ENCODE data around the gene KCNQ1. TPM values are rescaled to one million over a fixed set of nuclear protein-coding genes. Genes with fewer than 3 reads are reported as not detected.

Gene KCNQ1
- polyA plus RNA-seq, 2 donors: 0.31 to 0.52 TPM

- Histone ChIP-seq H3K4me3 (ENCODE audit: low read depth in 1 of 2, low read length in 2 of 2) (no peak overlapping the region), H3K27me3 (ENCODE audit: control insufficient read depth in 1 of 2, insufficient read depth in 2 of 2, low read length in 2 of 2) (no peaks in the 10 kb centered on the region), H3K4me1 (ENCODE audit: control insufficient read depth in 2 of 2, insufficient read depth in 2 of 2, low read length in 1 of 2) (peaks cover 3 to 19% of the 10 kb centered on the region in 2 donors), H3K27ac (ENCODE audit: low read depth in 2 of 2, low read length in 1 of 2) (peak overlapping the region; percentile 49 to 93), H3K9me3 (ENCODE audit: control insufficient read depth in 2 of 2, insufficient read depth in 1 of 2, low read depth in 1 of 2, low read length in 1 of 2) (peaks cover 0 to 2% of the 10 kb centered on the region in 2 donors), H3K36me3 (ENCODE audit: control insufficient read depth in 2 of 2, insufficient read depth in 2 of 2, low read length in 1 of 2) (no peaks in the 10 kb centered on the region)
- WGBS, 2 donors: 56 to 67% methylated on average over 23 of the region's 23 CpGs
These were observed 335.4 kb downstream of the KCNQ1 start for GRCh38 chr11:2779981-2780849.

GRCh38 chr11:2780850-2781407, 336.1 kb downstream of the KCNQ1 start:
- Histone ChIP-seq H3K27me3 (ENCODE audit: control insufficient read depth in 1 of 2, insufficient read depth in 2 of 2, low read length in 2 of 2) (no peaks in the 10 kb centered on the region), H3K4me1 (ENCODE audit: control insufficient read depth in 2 of 2, insufficient read depth in 2 of 2, low read length in 1 of 2) (peaks cover 3 to 18% of the 10 kb centered on the region in 2 donors), H3K36me3 (ENCODE audit: control insufficient read depth in 2 of 2, insufficient read depth in 2 of 2, low read length in 1 of 2) (no peaks in the 10 kb centered on the region), H3K27ac (ENCODE audit: low read depth in 2 of 2, low read length in 1 of 2) (peak overlapping the region in 1 of 2 donors; percentile 57), H3K9me3 (ENCODE audit: control insufficient read depth in 2 of 2, insufficient read depth in 1 of 2, low read depth in 1 of 2, low read length in 1 of 2) (peaks cover 0 to 2% of the 10 kb centered on the region in 2 donors), H3K4me3 (ENCODE audit: low read depth in 1 of 2, low read length in 2 of 2) (no peak overlapping the region)
- WGBS, 2 donors: 66 to 72% methylated on average over 9 of the region's 9 CpGs

GRCh38 chr11:2781408-2782274, 336.8 kb downstream of the KCNQ1 start:
- H3K27me3 ChIP-seq (ENCODE audit: control insufficient read depth in 1 of 2, insufficient read depth in 2 of 2, low read length in 2 of 2): no peaks in the 10 kb centered on the region

GRCh38 chr11:2782769-2783168, 338.0 kb downstream of the KCNQ1 start:
- Histone ChIP-seq H3K27me3 (ENCODE audit: control insufficient read depth in 1 of 2, insufficient read depth in 2 of 2, low read length in 2 of 2) (no peaks in the 10 kb centered on the region), H3K27ac (ENCODE audit: low read depth in 2 of 2, low read length in 1 of 2) (no peak overlapping the region), H3K4me3 (ENCODE audit: low read depth in 1 of 2, low read length in 2 of 2) (no peak overlapping the region), H3K9me3 (ENCODE audit: control insufficient read depth in 2 of 2, insufficient read depth in 1 of 2, low read depth in 1 of 2, low read length in 1 of 2) (peaks cover 0 to 2% of the 10 kb centered on the region in 2 donors), H3K36me3 (ENCODE audit: control insufficient read depth in 2 of 2, insufficient read depth in 2 of 2, low read length in 1 of 2) (no peaks in the 10 kb centered on the region), H3K4me1 (ENCODE audit: control insufficient read depth in 2 of 2, insufficient read depth in 2 of 2, low read length in 1 of 2) (peaks cover 3 to 15% of the 10 kb centered on the region in 2 donors)
- 82 to 83% methylated on average over 2 of the region's 2 CpGs for WGBS, 2 donors

More at GRCh38 chr11:2781408-2782274, 336.8 kb downstream of the KCNQ1 start:
- H3K9me3 ChIP-seq (ENCODE audit: control insufficient read depth in 2 of 2, insufficient read depth in 1 of 2, low read depth in 1 of 2, low read length in 1 of 2): peaks cover 0 to 2% of the 10 kb centered on the region in 2 donors
- 70 to 77% methylated on average over 19 of the region's 19 CpGs for WGBS, 2 donors
- H3K4me3 ChIP-seq (ENCODE audit: low read depth in 1 of 2, low read length in 2 of 2): no peak overlapping the region
- peaks cover 3 to 18% of the 10 kb centered on the region in 2 donors for H3K4me1 ChIP-seq (ENCODE audit: control insufficient read depth in 2 of 2, insufficient read depth in 2 of 2, low read length in 1 of 2)
- no peaks in the 10 kb centered on the region for H3K36me3 ChIP-seq (ENCODE audit: control insufficient read depth in 2 of 2, insufficient read depth in 2 of 2, low read length in 1 of 2)
- H3K27ac ChIP-seq (ENCODE audit: low read depth in 2 of 2, low read length in 1 of 2): peak overlapping the region in 1 of 2 donors; percentile 42

- Histone ChIP-seq H3K9me3 (ENCODE audit: control insufficient read depth in 2 of 2, insufficient read depth in 1 of 2, low read depth in 1 of 2, low read length in 1 of 2) (peaks cover 0 to 2% of the 10 kb centered on the region in 2 donors), H3K36me3 (ENCODE audit: control insufficient read depth in 2 of 2, insufficient read depth in 2 of 2, low read length in 1 of 2) (no peaks in the 10 kb centered on the region), H3K4me1 (ENCODE audit: control insufficient read depth in 2 of 2, insufficient read depth in 2 of 2, low read length in 1 of 2) (peaks cover 3 to 9% of the 10 kb centered on the region in 2 donors), H3K27ac (ENCODE audit: low read depth in 2 of 2, low read length in 1 of 2) (no peak overlapping the region), H3K4me3 (ENCODE audit: low read depth in 1 of 2, low read length in 2 of 2) (no peak overlapping the region), H3K27me3 (ENCODE audit: control insufficient read depth in 1 of 2, insufficient read depth in 2 of 2, low read length in 2 of 2) (no peaks in the 10 kb centered on the region)
These were observed 338.8 kb downstream of the KCNQ1 start for GRCh38 chr11:2783536-2784082.

- no peak overlapping the region for H3K27ac ChIP-seq (ENCODE audit: low read depth in 2 of 2, low read length in 1 of 2)
- H3K9me3 ChIP-seq (ENCODE audit: control insufficient read depth in 2 of 2, insufficient read depth in 1 of 2, low read depth in 1 of 2, low read length in 1 of 2): no peaks in the 10 kb centered on the region
- H3K36me3 ChIP-seq (ENCODE audit: control insufficient read depth in 2 of 2, insufficient read depth in 2 of 2, low read length in 1 of 2): no peaks in the 10 kb centered on the region
- WGBS, 2 donors: 89 to 90% methylated on average over 10 of the region's 10 CpGs
- H3K4me1 ChIP-seq (ENCODE audit: control insufficient read depth in 2 of 2, insufficient read depth in 2 of 2, low read length in 1 of 2): peaks cover 0 to 7% of the 10 kb centered on the region in 2 donors
- H3K27me3 ChIP-seq (ENCODE audit: control insufficient read depth in 1 of 2, insufficient read depth in 2 of 2, low read length in 2 of 2): no peaks in the 10 kb centered on the region
- H3K4me3 ChIP-seq (ENCODE audit: low read depth in 1 of 2, low read length in 2 of 2): no peak overlapping the region
These were observed 343.0 kb downstream of the KCNQ1 start for GRCh38 chr11:2787816-2788167.

GRCh38 chr11:2788168-2789071, 343.6 kb downstream of the KCNQ1 start:
- Histone ChIP-seq H3K4me1 (ENCODE audit: control insufficient read depth in 2 of 2, insufficient read depth in 2 of 2, low read length in 1 of 2) (peaks cover 0 to 7% of the 10 kb centered on the region in 2 donors), H3K4me3 (ENCODE audit: low read depth in 1 of 2, low read length in 2 of 2) (no peak overlapping the region), H3K9me3 (ENCODE audit: control insufficient read depth in 2 of 2, insufficient read depth in 1 of 2, low read depth in 1 of 2, low read length in 1 of 2) (no peaks in the 10 kb centered on the region), H3K27ac (ENCODE audit: low read depth in 2 of 2, low read length in 1 of 2) (no peak overlapping the region), H3K27me3 (ENCODE audit: control insufficient read depth in 1 of 2, insufficient read depth in 2 of 2, low read length in 2 of 2) (no peaks in the 10 kb centered on the region), H3K36me3 (ENCODE audit: control insufficient read depth in 2 of 2, insufficient read depth in 2 of 2, low read length in 1 of 2) (no peaks in the 10 kb centered on the region)
- WGBS, 2 donors: 62% methylated on average over 21 to 22 of the region's 22 CpGs

- Histone ChIP-seq H3K27me3 (ENCODE audit: control insufficient read depth in 1 of 2, insufficient read depth in 2 of 2, low read length in 2 of 2) (no peaks in the 10 kb centered on the region), H3K27ac (ENCODE audit: low read depth in 2 of 2, low read length in 1 of 2) (no peak overlapping the region), H3K4me3 (ENCODE audit: low read depth in 1 of 2, low read length in 2 of 2) (no peak overlapping the region), H3K36me3 (ENCODE audit: control insufficient read depth in 2 of 2, insufficient read depth in 2 of 2, low read length in 1 of 2) (no peaks in the 10 kb centered on the region), H3K9me3 (ENCODE audit: control insufficient read depth in 2 of 2, insufficient read depth in 1 of 2, low read depth in 1 of 2, low read length in 1 of 2) (no peaks in the 10 kb centered on the region), H3K4me1 (ENCODE audit: control insufficient read depth in 2 of 2, insufficient read depth in 2 of 2, low read length in 1 of 2) (peaks cover 0 to 7% of the 10 kb centered on the region in 2 donors)
- 89 to 94% methylated on average over 18 of the region's 18 CpGs for WGBS, 2 donors
These were observed 344.5 kb downstream of the KCNQ1 start for GRCh38 chr11:2789331-2789730.

Data from esophagus (tissue), 2 donors.